DND-41 (cell line): ENCODE results near the gene MBNL2.

Experiments
- CTCF ChIP-seq: IDR thresholded peaks from 2 replicates; pipeline ENCODE4 v1.5.1; 2012; ENCODE audit warnings: borderline replicate concordance, low read length, moderate library complexity, mild to moderate bottlenecking; ENCODE audit not compliant: poor library complexity, severe bottlenecking; ENCODE audit errors: extremely low read depth
- EZH2 ChIP-seq: IDR thresholded peaks from 3 replicates; pipeline ENCODE4 v1.6.1; 2012; ENCODE audit warnings: borderline replicate concordance, low read depth, mild to moderate bottlenecking, moderate library complexity, low read length, inconsistent platforms; ENCODE audit not compliant: severe bottlenecking

GRCh38 chr13:97441368-97441767, 219.2 kb downstream of the MBNL2 start:
- TF ChIP-seq CTCF (no peak), EZH2 (no peak)
